Lower lobe of right lung (tissue), 2 donors: Measurements from ENCODE around the gene PADI4. TPM values are rescaled to one million over a fixed set of nuclear protein-coding genes. Genes with fewer than 3 reads are reported as not detected.

Source experiments
- ATAC-seq, 2 donors: fragments of 200-7000 bp; cut with Tn5 transposase; one replicate each; pipeline ENCODE4 v1.9.1; 2020 to 2022; ENCODE audit warnings: mild to moderate bottlenecking in 2 of 2, moderate library complexity in 2 of 2
- DNase-seq: peaks from one replicate; pipeline ENCODE4 v3.0.0-alpha.2; 2020
- H3K27ac ChIP-seq: fragments of 200-600 bp; one replicate; pipeline ENCODE4 v1.8.0; 2022
- H3K27me3 ChIP-seq: fragments of 200-600 bp; one replicate; pipeline ENCODE4 v1.8.0; 2022; ENCODE audit warnings: low read depth
- H3K36me3 ChIP-seq: fragments of 200-600 bp; one replicate; pipeline ENCODE4 v1.8.0; 2022; ENCODE audit warnings: mild to moderate bottlenecking
- H3K4me1 ChIP-seq: fragments of 200-600 bp; one replicate; pipeline ENCODE4 v1.8.0; 2022
- H3K4me3 ChIP-seq: fragments of 200-600 bp; one replicate; pipeline ENCODE4 v1.8.0; 2022; ENCODE audit warnings: mild to moderate bottlenecking
- H3K9me3 ChIP-seq: fragments of 200-600 bp; one replicate; pipeline ENCODE4 v1.8.0; 2022
- intact Hi-C: fragments of 100-400 bp; cut with DNase I; formaldehyde crosslinking; loops from one replicate; pipeline ENCODE4 v1.11.0; 2022
- total RNA-seq: library from RNA; stranded (reverse); fragmentation: NEBNext Ultra II Directional; extraction: Animal tissue kit (Norgen Biotek cat#: 25700); gene quantifications from one replicate; pipeline ENCODE4 v1.2.1, GENCODE V29; 2021
- TF ChIP-seq, protein P1 (sequence below): fragments of 200-600 bp; IDR thresholded peaks from one replicate; pipeline ENCODE4 v1.8.0; 2022; ENCODE audit warnings: antibody characterized with exemption, mild to moderate bottlenecking
- donor health status: DM: no; HTN: yes; CAD: no; lungs with severe emphysema.

The PADI4 gene
- total RNA-seq, 1 donor from 2014 or later: 7.2 TPM

DNA sequence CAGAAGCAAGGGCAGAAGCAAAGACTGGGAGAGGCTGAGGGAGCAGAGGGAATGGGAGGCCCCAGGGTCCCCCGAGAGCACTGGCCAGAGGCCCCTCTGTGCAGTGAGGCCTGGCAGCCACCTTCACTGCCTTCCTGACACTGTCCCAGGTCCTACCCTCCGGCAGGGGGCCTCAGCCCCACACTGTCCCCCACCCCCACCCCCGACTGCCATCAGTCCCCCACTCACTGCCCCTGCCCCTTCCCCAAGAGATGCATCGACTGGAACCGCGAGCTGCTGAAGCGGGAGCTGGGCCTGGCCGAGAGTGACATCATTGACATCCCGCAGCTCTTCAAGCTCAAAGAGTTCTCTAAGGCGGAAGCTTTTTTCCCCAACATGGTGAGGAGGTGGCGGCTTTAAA lies 51.0 kb downstream of the PADI4 start:
- intact Hi-C loops: no loop called here
- Histone ChIP-seq H3K27me3 (peaks cover 27% of the 10 kb centered on the region), H3K4me1 (no peaks in the 10 kb centered on the region), H3K4me3 (no peak overlapping the region), H3K9me3 (no peaks in the 10 kb centered on the region), H3K27ac (no peak overlapping the region), H3K36me3 (no peaks in the 10 kb centered on the region)
- ATAC-seq: no peak
- TF ChIP-seq, protein P1, sequence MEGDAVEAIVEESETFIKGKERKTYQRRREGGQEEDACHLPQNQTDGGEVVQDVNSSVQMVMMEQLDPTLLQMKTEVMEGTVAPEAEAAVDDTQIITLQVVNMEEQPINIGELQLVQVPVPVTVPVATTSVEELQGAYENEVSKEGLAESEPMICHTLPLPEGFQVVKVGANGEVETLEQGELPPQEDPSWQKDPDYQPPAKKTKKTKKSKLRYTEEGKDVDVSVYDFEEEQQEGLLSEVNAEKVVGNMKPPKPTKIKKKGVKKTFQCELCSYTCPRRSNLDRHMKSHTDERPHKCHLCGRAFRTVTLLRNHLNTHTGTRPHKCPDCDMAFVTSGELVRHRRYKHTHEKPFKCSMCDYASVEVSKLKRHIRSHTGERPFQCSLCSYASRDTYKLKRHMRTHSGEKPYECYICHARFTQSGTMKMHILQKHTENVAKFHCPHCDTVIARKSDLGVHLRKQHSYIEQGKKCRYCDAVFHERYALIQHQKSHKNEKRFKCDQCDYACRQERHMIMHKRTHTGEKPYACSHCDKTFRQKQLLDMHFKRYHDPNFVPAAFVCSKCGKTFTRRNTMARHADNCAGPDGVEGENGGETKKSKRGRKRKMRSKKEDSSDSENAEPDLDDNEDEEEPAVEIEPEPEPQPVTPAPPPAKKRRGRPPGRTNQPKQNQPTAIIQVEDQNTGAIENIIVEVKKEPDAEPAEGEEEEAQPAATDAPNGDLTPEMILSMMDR: no peak
- DNase-seq: no peak

DNA sequence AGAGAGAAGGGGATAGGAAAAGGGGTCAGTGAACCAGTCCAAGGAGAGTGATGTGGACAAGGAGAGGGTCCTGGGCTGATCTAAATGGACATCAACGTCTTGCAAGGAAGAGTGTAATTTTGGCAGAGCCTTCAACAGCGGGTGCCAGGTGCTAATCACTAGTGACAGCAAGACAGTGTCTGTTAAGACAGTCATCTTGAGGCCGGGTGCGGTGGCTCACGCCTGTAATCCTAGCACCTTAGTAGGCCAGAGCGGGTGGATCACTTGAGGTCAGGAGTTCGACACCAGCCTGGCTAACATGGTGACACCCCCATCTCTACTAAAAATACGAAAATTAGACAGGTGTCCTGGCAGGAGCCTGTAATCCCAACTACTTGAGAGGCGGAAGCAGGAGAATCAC lies 51.8 kb downstream of the PADI4 start:
- Histone ChIP-seq H3K36me3 (no peaks in the 10 kb centered on the region), H3K4me3 (no peak overlapping the region), H3K9me3 (no peaks in the 10 kb centered on the region), H3K27ac (no peak overlapping the region), H3K4me1 (no peaks in the 10 kb centered on the region), H3K27me3 (peaks cover 23% of the 10 kb centered on the region)
- ATAC-seq (no peak), DNase-seq (no peak)
- TF ChIP-seq, protein P1: no peak
- intact Hi-C loops: no loop called here

DNA sequence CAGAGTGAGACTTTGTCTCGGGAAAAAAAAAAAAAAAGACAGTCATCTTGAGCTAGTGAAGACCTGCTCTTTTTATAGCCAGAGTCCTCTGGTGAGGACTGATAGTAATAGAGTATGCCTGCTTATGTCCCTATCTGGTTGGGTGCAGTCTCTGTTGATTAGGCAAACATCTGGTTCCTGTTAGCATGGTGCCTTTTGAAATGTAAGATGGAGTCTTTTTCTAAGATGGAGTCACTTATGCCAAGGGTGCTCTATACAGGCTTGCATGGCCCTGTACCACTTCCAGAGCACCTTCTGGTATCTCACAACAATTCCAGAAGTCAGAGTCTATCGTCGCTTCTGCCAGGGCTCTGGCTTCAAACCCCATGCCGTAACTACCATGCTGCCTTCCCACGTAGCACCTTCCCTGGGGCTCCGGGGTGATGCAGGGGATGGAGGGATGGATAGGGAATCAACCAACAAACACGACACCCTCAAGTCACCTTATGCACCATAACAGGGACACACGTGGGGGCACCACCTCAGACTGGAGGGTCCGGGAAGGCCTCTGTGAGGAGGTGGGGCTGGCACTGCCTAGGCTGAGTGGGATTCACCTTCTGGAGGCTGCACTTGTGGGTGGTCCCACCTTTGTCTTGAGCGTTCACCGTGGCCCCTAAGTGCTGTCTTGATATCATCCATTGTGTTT lies 52.4 kb downstream of the PADI4 start:
- TF ChIP-seq, protein P1: no peak
- Histone ChIP-seq H3K27ac (no peak overlapping the region), H3K4me3 (no peak overlapping the region), H3K27me3 (peaks cover 23% of the 10 kb centered on the region), H3K36me3 (no peaks in the 10 kb centered on the region), H3K4me1 (no peaks in the 10 kb centered on the region), H3K9me3 (no peaks in the 10 kb centered on the region)
- intact Hi-C loops: no loop called here
- DNase-seq (no peak), ATAC-seq (no peak)

DNA sequence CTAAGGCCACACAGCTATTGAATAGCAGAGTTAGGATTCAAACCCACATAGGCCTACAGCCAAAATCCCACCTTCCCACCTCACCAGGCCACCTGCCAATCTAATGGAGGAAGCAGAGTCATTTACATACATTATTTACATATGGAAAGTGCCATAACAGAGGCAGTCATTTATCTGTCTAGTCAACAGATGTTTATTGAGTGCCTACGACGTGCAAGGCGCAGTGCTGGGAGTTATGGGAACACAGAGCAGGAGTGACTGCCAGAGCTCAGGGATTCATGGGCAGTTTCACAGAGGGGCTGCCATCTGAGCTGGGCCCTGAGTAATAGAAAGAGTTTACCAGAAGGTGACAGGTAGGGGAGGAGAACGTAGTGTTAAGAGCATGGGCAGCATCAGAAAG lies 53.7 kb downstream of the PADI4 start:
- no peak overlapping the region for H3K27ac ChIP-seq
- H3K27me3 ChIP-seq: peaks cover 27% of the 10 kb centered on the region
- ATAC-seq: no peak
- H3K36me3 ChIP-seq: no peaks in the 10 kb centered on the region
- H3K9me3 ChIP-seq: no peaks in the 10 kb centered on the region
- intact Hi-C loops: no loop called here
- no peaks in the 10 kb centered on the region for H3K4me1 ChIP-seq
- no peak for DNase-seq
- H3K4me3 ChIP-seq: no peak overlapping the region
- TF ChIP-seq, protein P1: no peak

DNA sequence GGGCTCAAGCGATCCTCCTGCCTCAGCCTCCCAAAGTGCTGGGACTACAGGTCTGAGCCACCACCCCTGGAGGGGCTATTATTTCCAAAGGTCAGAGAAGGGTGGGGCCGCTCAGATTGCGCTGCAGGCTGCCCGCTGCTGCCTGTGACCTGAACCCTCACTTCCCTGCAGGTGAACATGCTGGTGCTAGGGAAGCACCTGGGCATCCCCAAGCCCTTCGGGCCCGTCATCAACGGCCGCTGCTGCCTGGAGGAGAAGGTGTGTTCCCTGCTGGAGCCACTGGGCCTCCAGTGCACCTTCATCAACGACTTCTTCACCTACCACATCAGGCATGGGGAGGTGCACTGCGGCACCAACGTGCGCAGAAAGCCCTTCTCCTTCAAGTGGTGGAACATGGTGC lies 55.4 kb downstream of the PADI4 start:
- Histone ChIP-seq H3K36me3 (no peaks in the 10 kb centered on the region), H3K4me1 (no peaks in the 10 kb centered on the region), H3K27me3 (peaks cover 28% of the 10 kb centered on the region), H3K9me3 (no peaks in the 10 kb centered on the region), H3K4me3 (no peak overlapping the region), H3K27ac (no peak overlapping the region)
- no peak for ATAC-seq
- intact Hi-C loops: no loop called here
- no peak for DNase-seq
- TF ChIP-seq, protein P1: no peak
